GM21360 (cell line): Measurements from ENCODE around the gene JPH3.

Experiments used
- ATAC-seq: cut with Tn5 transposase; IDR thresholded peaks from one replicate; pipeline ENCODE4 v1.9.1; 2021; ENCODE audit warnings: mild to moderate bottlenecking, moderate library complexity; ENCODE audit not compliant: unreplicated experiment

Gene JPH3

GRCh38 chr16:87625241-87625797 is 23.0 kb downstream of the JPH3 start:
- no peak for ATAC-seq

GRCh38 chr16:87626401-87626800 is 24.1 kb downstream of the JPH3 start:
- no peak for ATAC-seq

- ATAC-seq, result no peak
Observed at GRCh38 chr16:87626905-87627304, 24.6 kb downstream of the JPH3 start.

- no peak for ATAC-seq
Observed at GRCh38 chr16:87627542-87628245, 25.4 kb downstream of the JPH3 start.

- no peak for ATAC-seq
Observed at GRCh38 chr16:87628246-87628923, 26.1 kb downstream of the JPH3 start.

- ATAC-seq, result no peak
Observed at GRCh38 chr16:87628940-87629339, 26.6 kb downstream of the JPH3 start.

GRCh38 chr16:87631067-87631466 is 28.8 kb downstream of the JPH3 start:
- no peak for ATAC-seq

- ATAC-seq, result no peak
Observed at GRCh38 chr16:87634411-87634810, 32.1 kb downstream of the JPH3 start.

GRCh38 chr16:87635541-87636049 is 33.3 kb downstream of the JPH3 start:
- ATAC-seq, result no peak

- no peak for ATAC-seq
Observed at GRCh38 chr16:87636050-87636684, 33.9 kb downstream of the JPH3 start.

- no peak for ATAC-seq
Observed at GRCh38 chr16:87636741-87637140, 34.4 kb downstream of the JPH3 start.

GRCh38 chr16:87637357-87637756 is 35.0 kb downstream of the JPH3 start:
- ATAC-seq, result no peak

GRCh38 chr16:87638736-87639135 is 36.4 kb downstream of the JPH3 start:
- ATAC-seq, result no peak

GRCh38 chr16:87641721-87642120 is 39.4 kb downstream of the JPH3 start:
- ATAC-seq, result no peak

GRCh38 chr16:87642491-87642890 is 40.2 kb downstream of the JPH3 start:
- no peak for ATAC-seq

- no peak for ATAC-seq
Observed at GRCh38 chr16:87644186-87644585, 41.9 kb downstream of the JPH3 start.

- no peak for ATAC-seq
Observed at GRCh38 chr16:87644596-87644995, 42.3 kb downstream of the JPH3 start.

- no peak for ATAC-seq
Observed at GRCh38 chr16:87645802-87646201, 43.5 kb downstream of the JPH3 start.

GRCh38 chr16:87647431-87648185 is 45.3 kb downstream of the JPH3 start:
- no peak for ATAC-seq

GRCh38 chr16:87648236-87648635 is 45.9 kb downstream of the JPH3 start:
- ATAC-seq, result no peak
